ENCODE measurements around the gene SFXN4. TPM values are rescaled to one million over a fixed set of nuclear protein-coding genes. Genes with fewer than 3 reads are reported as not detected.

SFXN4 gene
- total and polyA plus RNA-seq, 2 of the 13 experiments (the other 11 are each of a cell fraction or from before 2014, with no cell fraction given) = 47.7 to 64.9 TPM

GRCh38 chr10:119206603-119207365 lies 41.3 kb upstream of the SFXN4 start (continued):
- TF ChIP-seq ZNF121 (CRISPR knock-in tag; IDR thresholded peaks at IDR 0.05) (peak; percentile 36; the same call in 1 of the 2 replicates), AFF4 (CRISPR knock-in tag; IDR thresholded peaks at IDR 0.05) (no peak), JARID2 (CRISPR knock-in tag; IDR thresholded peaks at IDR 0.05; ENCODE audit: insufficient replicate concordance) (no peak), MTA3 (CRISPR knock-in tag; IDR thresholded peaks at IDR 0.05) (no peak), SNAPC5 (CRISPR knock-in tag; IDR thresholded peaks at IDR 0.05; ENCODE audit: borderline replicate concordance) (no peak), RBFOX2 (IDR thresholded peaks at IDR 0.05; ENCODE audit: low read depth, low read length) (peak; percentile 92), KDM2A (CRISPR knock-in tag; IDR thresholded peaks at IDR 0.05; ENCODE audit: borderline replicate concordance, low read depth) (0 out of 2 replicates have a peak, but pooled peaks have one; percentile 5), YY1 (IDR thresholded peaks at IDR 0.05; ENCODE audit: insufficient read depth, insufficient replicate concordance, low read depth, low read length) (peak; percentile 55), SIN3A (IDR thresholded peaks at IDR 0.05; ENCODE audit: borderline replicate concordance, low read depth, low read length) (0 out of 2 replicates have a peak, but pooled peaks have one; percentile 0), FOXA1 (IDR thresholded peaks at IDR 0.05) (no peak), FOXA1 (CRISPR knock-in tag; IDR thresholded peaks at IDR 0.05) (0 out of 2 replicates have a peak, but pooled peaks have one; percentile 11), ZNF891 (CRISPR knock-in tag; IDR thresholded peaks at IDR 0.05) (no peak), GABPB1 (CRISPR knock-in tag; IDR thresholded peaks at IDR 0.05) (0 out of 2 replicates have a peak, but pooled peaks have one; percentile 3), ZNF790 (CRISPR knock-in tag; IDR thresholded peaks at IDR 0.05; ENCODE audit: borderline replicate concordance) (no peak), TMF1 (CRISPR knock-in tag; IDR thresholded peaks at IDR 0.05; ENCODE audit: low read depth) (0 out of 2 replicates have a peak, but pooled peaks have one; percentile 47)
- TF ChIP-seq, protein P1, sequence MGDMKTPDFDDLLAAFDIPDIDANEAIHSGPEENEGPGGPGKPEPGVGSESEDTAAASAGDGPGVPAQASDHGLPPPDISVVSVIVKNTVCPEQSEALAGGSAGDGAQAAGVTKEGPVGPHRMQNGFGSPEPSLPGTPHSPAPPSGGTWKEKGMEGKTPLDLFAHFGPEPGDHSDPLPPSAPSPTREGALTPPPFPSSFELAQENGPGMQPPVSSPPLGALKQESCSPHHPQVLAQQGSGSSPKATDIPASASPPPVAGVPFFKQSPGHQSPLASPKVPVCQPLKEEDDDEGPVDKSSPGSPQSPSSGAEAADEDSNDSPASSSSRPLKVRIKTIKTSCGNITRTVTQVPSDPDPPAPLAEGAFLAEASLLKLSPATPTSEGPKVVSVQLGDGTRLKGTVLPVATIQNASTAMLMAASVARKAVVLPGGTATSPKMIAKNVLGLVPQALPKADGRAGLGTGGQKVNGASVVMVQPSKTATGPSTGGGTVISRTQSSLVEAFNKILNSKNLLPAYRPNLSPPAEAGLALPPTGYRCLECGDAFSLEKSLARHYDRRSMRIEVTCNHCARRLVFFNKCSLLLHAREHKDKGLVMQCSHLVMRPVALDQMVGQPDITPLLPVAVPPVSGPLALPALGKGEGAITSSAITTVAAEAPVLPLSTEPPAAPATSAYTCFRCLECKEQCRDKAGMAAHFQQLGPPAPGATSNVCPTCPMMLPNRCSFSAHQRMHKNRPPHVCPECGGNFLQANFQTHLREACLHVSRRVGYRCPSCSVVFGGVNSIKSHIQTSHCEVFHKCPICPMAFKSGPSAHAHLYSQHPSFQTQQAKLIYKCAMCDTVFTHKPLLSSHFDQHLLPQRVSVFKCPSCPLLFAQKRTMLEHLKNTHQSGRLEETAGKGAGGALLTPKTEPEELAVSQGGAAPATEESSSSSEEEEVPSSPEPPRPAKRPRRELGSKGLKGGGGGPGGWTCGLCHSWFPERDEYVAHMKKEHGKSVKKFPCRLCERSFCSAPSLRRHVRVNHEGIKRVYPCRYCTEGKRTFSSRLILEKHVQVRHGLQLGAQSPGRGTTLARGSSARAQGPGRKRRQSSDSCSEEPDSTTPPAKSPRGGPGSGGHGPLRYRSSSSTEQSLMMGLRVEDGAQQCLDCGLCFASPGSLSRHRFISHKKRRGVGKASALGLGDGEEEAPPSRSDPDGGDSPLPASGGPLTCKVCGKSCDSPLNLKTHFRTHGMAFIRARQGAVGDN (CRISPR knock-in tag; IDR thresholded peaks at IDR 0.05) = peak; percentile 69
- TF ChIP-seq, protein P2, sequence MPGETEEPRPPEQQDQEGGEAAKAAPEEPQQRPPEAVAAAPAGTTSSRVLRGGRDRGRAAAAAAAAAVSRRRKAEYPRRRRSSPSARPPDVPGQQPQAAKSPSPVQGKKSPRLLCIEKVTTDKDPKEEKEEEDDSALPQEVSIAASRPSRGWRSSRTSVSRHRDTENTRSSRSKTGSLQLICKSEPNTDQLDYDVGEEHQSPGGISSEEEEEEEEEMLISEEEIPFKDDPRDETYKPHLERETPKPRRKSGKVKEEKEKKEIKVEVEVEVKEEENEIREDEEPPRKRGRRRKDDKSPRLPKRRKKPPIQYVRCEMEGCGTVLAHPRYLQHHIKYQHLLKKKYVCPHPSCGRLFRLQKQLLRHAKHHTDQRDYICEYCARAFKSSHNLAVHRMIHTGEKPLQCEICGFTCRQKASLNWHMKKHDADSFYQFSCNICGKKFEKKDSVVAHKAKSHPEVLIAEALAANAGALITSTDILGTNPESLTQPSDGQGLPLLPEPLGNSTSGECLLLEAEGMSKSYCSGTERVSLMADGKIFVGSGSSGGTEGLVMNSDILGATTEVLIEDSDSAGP (CRISPR knock-in tag; IDR thresholded peaks at IDR 0.05; ENCODE audit: borderline replicate concordance) = peak; percentile 36; the same call in 1 of the 2 replicates
- TF ChIP-seq, protein P3, sequence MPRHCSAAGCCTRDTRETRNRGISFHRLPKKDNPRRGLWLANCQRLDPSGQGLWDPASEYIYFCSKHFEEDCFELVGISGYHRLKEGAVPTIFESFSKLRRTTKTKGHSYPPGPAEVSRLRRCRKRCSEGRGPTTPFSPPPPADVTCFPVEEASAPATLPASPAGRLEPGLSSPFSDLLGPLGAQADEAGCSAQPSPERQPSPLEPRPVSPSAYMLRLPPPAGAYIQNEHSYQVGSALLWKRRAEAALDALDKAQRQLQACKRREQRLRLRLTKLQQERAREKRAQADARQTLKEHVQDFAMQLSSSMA (CRISPR knock-in tag; IDR thresholded peaks at IDR 0.05) = peak; percentile 38; the same call in 1 of the 2 replicates
